OCI-LY7 (cell line): Measurements from ENCODE around the gene TAPBPL.

Source experiments
- CTCF ChIP-seq: fragments of 200-600 bp; sonication (generic); conservative IDR thresholded peaks from 2 replicates; pipeline ENCODE4 v1.5.1; 2014; ENCODE audit warnings: mild to moderate bottlenecking, antibody characterized with exemption, low read length, moderate library complexity, mixed read lengths
- EZH2phosphoT487 ChIP-seq: fragments of 200-600 bp; sonication (generic); IDR thresholded peaks from 2 replicates; pipeline ENCODE4 v1.6.1; 2018; ENCODE audit warnings: low read depth, borderline replicate concordance, mild to moderate bottlenecking, mixed run types, antibody characterized with exemption, low read length, moderate library complexity, mixed read lengths

DNA sequence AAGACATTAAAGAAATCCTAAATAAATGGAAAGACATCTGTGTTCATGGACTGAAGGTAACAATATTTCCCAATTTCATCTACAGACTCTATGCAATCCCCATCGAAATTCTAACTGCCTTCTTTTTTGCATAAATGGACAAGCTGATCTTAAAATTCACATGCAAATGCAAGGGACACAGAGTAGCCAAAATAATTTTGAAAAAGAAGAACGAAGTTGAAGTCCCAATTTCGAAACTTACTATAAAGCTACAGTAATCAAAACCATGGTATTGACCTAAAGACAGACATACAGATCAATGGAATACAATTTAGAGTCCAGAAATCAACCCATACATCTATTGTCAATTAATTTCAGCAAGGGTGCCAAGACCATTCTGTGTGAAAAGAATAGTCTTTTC is 23.5 kb upstream of the TAPBPL start:
- TF ChIP-seq CTCF (no peak), EZH2phosphoT487 (no peak)
